IMR-90 (cell line): ENCODE data around the gene GOLIM4. TPM values are rescaled to one million over a fixed set of nuclear protein-coding genes. Genes with fewer than 3 reads are reported as not detected.

Source experiments
- ATAC-seq: fragments of 200-7000 bp; cut with Tn5 transposase; 2 replicates; pipeline ENCODE4 v1.9.1; 2020; ENCODE audit warnings: low read depth, mild to moderate bottlenecking, moderate library complexity
- BruUV-seq: library from RNA; stranded (reverse); fragments of 400-500 nt; replicated peaks from 2 replicates; lab custom pipeline; 2021; lab: Mats Ljungman, UMichigan
- CTCF ChIA-PET: fragments of 300-600 bp; formaldehyde crosslinking; extraction: SDS; loops from one replicate; lab custom pipeline; 2021; ENCODE audit warnings: antibody characterized with exemption; lab: Yijun Ruan, JAX
- POLR2A ChIA-PET: fragments of 300-600 bp; sonication (Branson Sonifier 250); formaldehyde crosslinking; loops from one replicate; lab custom pipeline; 2022; ENCODE audit warnings: antibody characterized with exemption; ENCODE audit not compliant: unreplicated experiment; lab: Charles Lee
- DNase-seq: peaks from one replicate; pipeline ENCODE4 v3.0.0; 2013
- H2AFZ ChIP-seq: replicated peaks from 2 replicates; pipeline ENCODE3; 2013; ENCODE audit warnings: low read length, mild to moderate bottlenecking; ENCODE audit not compliant: poor library complexity
- H2AK5ac ChIP-seq: 2 replicates; pipeline ENCODE4 v1.6.1; 2013; ENCODE audit warnings: low read depth, low read length, inconsistent platforms
- H2AK9ac ChIP-seq: replicated peaks from 2 replicates; pipeline ENCODE3; 2013; ENCODE audit warnings: mild to moderate bottlenecking, low read depth, low read length, moderate library complexity; ENCODE audit not compliant: poor library complexity
- H2BK120ac ChIP-seq: 2 replicates; pipeline ENCODE4 v1.6.1; 2013; ENCODE audit warnings: low read depth, low read length, inconsistent platforms
- H2BK15ac ChIP-seq: 3 replicates; pipeline ENCODE4 v1.6.1; 2013; ENCODE audit warnings: low read depth, low read length, inconsistent platforms
- H2BK20ac ChIP-seq: 2 replicates; pipeline ENCODE4 v1.6.1; 2013; ENCODE audit warnings: low read depth, mild to moderate bottlenecking, inconsistent platforms, low read length, moderate library complexity
- H2BK5ac ChIP-seq: 2 replicates; pipeline ENCODE4 v1.6.1; 2013; ENCODE audit warnings: mild to moderate bottlenecking, low read depth, low read length, inconsistent platforms; ENCODE audit not compliant: poor library complexity, severe bottlenecking
- H3K14ac ChIP-seq: replicated peaks from 2 replicates; pipeline ENCODE4 v1.6.1; 2013; ENCODE audit warnings: low read depth, low read length, inconsistent platforms
- H3K18ac ChIP-seq: 2 replicates; pipeline ENCODE4 v1.6.1; 2013; ENCODE audit warnings: low read depth, low read length, control low read depth
- H3K23ac ChIP-seq: 2 replicates; pipeline ENCODE4 v1.6.1; 2013; ENCODE audit warnings: low read depth, low read length, inconsistent platforms
- H3K27ac ChIP-seq: 2 replicates; pipeline ENCODE4 v1.5.1; 2013; ENCODE audit warnings: mild to moderate bottlenecking, control low read depth, low read length; ENCODE audit not compliant: insufficient read depth
- H3K27me3 ChIP-seq: 2 replicates; pipeline ENCODE4 v1.6.1; 2013; ENCODE audit warnings: low read length; ENCODE audit not compliant: control insufficient read depth, insufficient read depth
- H3K36me3 ChIP-seq: 2 replicates; pipeline ENCODE4 v1.6.1; 2013; ENCODE audit warnings: low read length, mixed read lengths; ENCODE audit not compliant: control insufficient read depth, insufficient read depth
- H3K4ac ChIP-seq: 2 replicates; pipeline ENCODE4 v1.6.1; 2013; ENCODE audit warnings: low read depth, low read length, inconsistent platforms
- H3K4me1 ChIP-seq: 2 replicates; pipeline ENCODE4 v1.6.1; 2013; ENCODE audit warnings: low read length, mixed read lengths; ENCODE audit not compliant: control insufficient read depth, insufficient read depth
- H3K4me2 ChIP-seq: 2 replicates; pipeline ENCODE4 v1.6.1; 2013; ENCODE audit warnings: low read depth, mild to moderate bottlenecking, control low read depth, low read length, moderate library complexity
- H3K4me3 ChIP-seq: 2 replicates; pipeline ENCODE4 v1.5.1; 2013; ENCODE audit warnings: low read depth, mild to moderate bottlenecking, control low read depth, low read length, moderate library complexity; ENCODE audit not compliant: insufficient read depth
- H3K56ac ChIP-seq: 2 replicates; pipeline ENCODE4 v1.6.1; 2013; ENCODE audit warnings: low read length, inconsistent platforms; ENCODE audit not compliant: insufficient read depth; ENCODE audit errors: extremely low read depth
- H3K79me1 ChIP-seq, 2 experiments: 2 replicates each; pipeline ENCODE4 v1.6.1; 2013; ENCODE audit warnings: low read length in 2 of 2, inconsistent platforms in 1 of 2, low read depth in 1 of 2
- H3K9ac ChIP-seq: 2 replicates; pipeline ENCODE4 v1.6.1; 2013; ENCODE audit warnings: low read depth, low read length, control low read depth
- H3K9me1 ChIP-seq: 2 replicates; pipeline ENCODE4 v1.6.1; 2013; ENCODE audit warnings: low read length, inconsistent platforms; ENCODE audit not compliant: insufficient read depth
- H3K9me3 ChIP-seq: 2 replicates; pipeline ENCODE4 v1.6.1; 2013; ENCODE audit warnings: low read length; ENCODE audit not compliant: control insufficient read depth, insufficient read depth
- H4K20me1 ChIP-seq: 2 replicates; pipeline ENCODE4 v1.6.1; 2013; ENCODE audit warnings: low read length, inconsistent platforms; ENCODE audit not compliant: insufficient read depth
- H4K5ac ChIP-seq: 2 replicates; pipeline ENCODE4 v1.6.1; 2013; ENCODE audit warnings: mild to moderate bottlenecking, low read depth, low read length, control low read depth
- H4K8ac ChIP-seq, 2 experiments: 2 replicates each; pipeline ENCODE4 v1.6.1; 2013; ENCODE audit warnings: low read depth in 2 of 2, low read length in 2 of 2, control low read depth in 1 of 2, inconsistent platforms in 1 of 2
- H4K91ac ChIP-seq: 2 replicates; pipeline ENCODE4 v1.6.1; 2013; ENCODE audit warnings: low read depth, low read length, inconsistent platforms; ENCODE audit not compliant: insufficient read depth
- BHLHE40 ChIP-seq: fragments of 150-350 bp; IDR thresholded peaks from 2 replicates; pipeline ENCODE4 v1.6.1; 2016; ENCODE audit warnings: mild to moderate bottlenecking, low read depth, low read length
- CHD1 ChIP-seq: IDR thresholded peaks from 2 replicates; pipeline ENCODE4 v1.6.1; 2012; ENCODE audit warnings: low read depth, low read length, improper control_type of control experiment
- CTCF ChIP-seq: conservative IDR thresholded peaks from 2 replicates; pipeline ENCODE4 v1.5.1; 2012; ENCODE audit warnings: mild to moderate bottlenecking, low read depth, low read length, improper control_type of control experiment
- MAFK ChIP-seq: IDR thresholded peaks from 2 replicates; pipeline ENCODE4 v1.6.1; 2012; ENCODE audit warnings: low read depth, low read length, improper control_type of control experiment
- MAZ ChIP-seq: IDR thresholded peaks from 2 replicates; pipeline ENCODE4 v1.6.1; 2012; ENCODE audit warnings: low read depth, mild to moderate bottlenecking, low read length, improper control_type of control experiment, moderate library complexity, borderline replicate concordance
- MXI1 ChIP-seq: IDR thresholded peaks from 2 replicates; pipeline ENCODE4 v1.6.1; 2012; ENCODE audit warnings: low read depth, mild to moderate bottlenecking, low read length, moderate library complexity, borderline replicate concordance
- NFE2L2 ChIP-seq: fragments of 150-350 bp; IDR thresholded peaks from 2 replicates; pipeline ENCODE4 v1.6.1; 2016; ENCODE audit warnings: low read depth, mild to moderate bottlenecking, low read length
- POLR2A ChIP-seq: IDR thresholded peaks from 2 replicates; pipeline ENCODE4 v1.6.1; 2012; ENCODE audit warnings: mild to moderate bottlenecking, low read depth, low read length
- RAD21 ChIP-seq: IDR thresholded peaks from 2 replicates; pipeline ENCODE4 v1.6.1; 2012; ENCODE audit warnings: low read length, improper control_type of control experiment
- RCOR1 ChIP-seq: IDR thresholded peaks from 2 replicates; pipeline ENCODE4 v1.6.1; 2012; ENCODE audit warnings: mild to moderate bottlenecking, low read length, improper control_type of control experiment; ENCODE audit not compliant: insufficient replicate concordance
- SMC3 ChIP-seq: fragments of 150-350 bp; IDR thresholded peaks from 2 replicates; pipeline ENCODE4 v1.6.1; 2016; ENCODE audit warnings: low read depth, mild to moderate bottlenecking, antibody characterized with exemption, low read length, moderate library complexity
- USF2 ChIP-seq: fragments of 150-350 bp; IDR thresholded peaks from 2 replicates; pipeline ENCODE4 v1.6.1; 2017; ENCODE audit warnings: mild to moderate bottlenecking, antibody characterized with exemption, low read length, low read depth
- WGBS, 2 experiments: methylation state at CpG; one replicate each; pipeline versions ENCODE4 v1.1.5 to v1.1.7; 2013; ENCODE audit warnings: missing lambda C conversion rate in 2 of 2; ENCODE audit not compliant: insufficient read length in 1 of 2; ENCODE audit errors: extremely low coverage in 2 of 2; 5-methylcytosine and 5-hydroxymethylcytosine counted together
- dilution Hi-C: fragments of 300-500 bp; cut with HindIII; formaldehyde crosslinking; loops from one replicate; pipeline ENCODE4 v1.14.3; 2018; ENCODE audit warnings: low sequenced_read_pairs; ENCODE audit not compliant: unreplicated experiment
- in situ Hi-C: fragments of 300-500 bp; cut with MboI; formaldehyde crosslinking; loops from 3 replicates; pipeline ENCODE4 v1.14.3; 2019; ENCODE audit warnings: low sequenced_read_pairs, inconsistent platforms, mixed read lengths
- intact Hi-C: fragments of 100-400 bp; cut with micrococcal nuclease; formaldehyde crosslinking; loops from 2 replicates; pipeline ENCODE4 v1.10.0; 2022
- polyA plus RNA-seq, 3 experiments: library from polyadenylated mRNA; depleted of rRNA; stranded (reverse); fragments of >200 nt; gene quantifications; 2 replicates each; pipeline ENCODE4 v1.2.3, GENCODE V29; 2012; ENCODE audit warnings: low replicate concordance in 1 of 3
- total RNA-seq: library from RNA; depleted of rRNA; stranded (reverse); fragments of >200 nt; gene quantifications from 2 replicates; pipeline ENCODE4 v1.2.3, GENCODE V29; 2012
- TF ChIP-seq, protein P1 (sequence below): fragments of 150-350 bp; IDR thresholded peaks from 2 replicates; pipeline ENCODE4 v1.6.1; 2016; ENCODE audit warnings: low read depth, mild to moderate bottlenecking, low read length, moderate library complexity, borderline replicate concordance

Gene GOLIM4
- total and polyA plus RNA-seq, 2 of the 4 experiments (the other 2 are of a cell fraction) = 44.6 to 71.2 TPM

DNA sequence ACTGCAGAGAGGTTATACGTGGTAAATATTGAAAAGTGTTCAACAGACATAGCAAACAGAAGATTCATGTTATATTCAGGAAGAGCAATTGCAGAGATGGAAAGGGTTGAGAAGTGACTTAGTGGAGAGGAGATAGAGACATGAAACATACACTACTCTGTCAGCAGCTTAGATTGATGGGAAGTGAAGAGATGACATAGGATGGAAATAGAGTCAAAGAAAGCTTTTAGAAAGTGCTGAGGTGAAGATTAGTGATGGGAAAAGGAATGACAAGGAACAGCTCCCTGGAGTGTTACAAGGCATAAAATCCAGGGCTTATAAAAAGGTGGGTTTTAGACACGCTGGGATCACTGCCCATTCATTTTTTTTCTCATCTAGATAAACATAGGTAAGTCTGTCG lies 17.2 kb upstream of the GOLIM4 start:
- H3K79me1 ChIP-seq = no peaks in the 10 kb centered on the region
- WGBS, 2 experiments = no CpG with 5 or more reads among the region's 3 CpGs
- H3K4me2 ChIP-seq = no peak overlapping the region
- H3K27me3 ChIP-seq = no peaks in the 10 kb centered on the region
- BruUV-seq = no TSS peak
- TF ChIP-seq CTCF (no peak), POLR2A (no peak), USF2 (no peak), MXI1 (no peak), CHD1 (no peak), BHLHE40 (no peak), RAD21 (no peak), MAFK (no peak), MAZ (no peak), SMC3 (no peak), RCOR1 (no peak), NFE2L2 (no peak)
- TF ChIP-seq, protein P1, sequence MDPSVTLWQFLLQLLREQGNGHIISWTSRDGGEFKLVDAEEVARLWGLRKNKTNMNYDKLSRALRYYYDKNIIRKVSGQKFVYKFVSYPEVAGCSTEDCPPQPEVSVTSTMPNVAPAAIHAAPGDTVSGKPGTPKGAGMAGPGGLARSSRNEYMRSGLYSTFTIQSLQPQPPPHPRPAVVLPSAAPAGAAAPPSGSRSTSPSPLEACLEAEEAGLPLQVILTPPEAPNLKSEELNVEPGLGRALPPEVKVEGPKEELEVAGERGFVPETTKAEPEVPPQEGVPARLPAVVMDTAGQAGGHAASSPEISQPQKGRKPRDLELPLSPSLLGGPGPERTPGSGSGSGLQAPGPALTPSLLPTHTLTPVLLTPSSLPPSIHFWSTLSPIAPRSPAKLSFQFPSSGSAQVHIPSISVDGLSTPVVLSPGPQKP = no peak
- intact Hi-C loops = no loop called here
- no peak overlapping the region for H2AFZ ChIP-seq
- H4K8ac ChIP-seq = no peak overlapping the region
- no peaks in the 10 kb centered on the region for H3K36me3 ChIP-seq
- H3K14ac ChIP-seq = no peak overlapping the region
- no peak overlapping the region for H2BK20ac ChIP-seq
- no peak overlapping the region for H3K27ac ChIP-seq
- H3K4me3 ChIP-seq = no peak overlapping the region
- H2BK5ac ChIP-seq = no peak overlapping the region
- H3K23ac ChIP-seq = no peak overlapping the region
- in situ Hi-C loops = loop anchor here (5.0 kb wide), 1 partner anchor 39 kb away; no protein-coding TSS in a partner anchor
- no peak overlapping the region for H3K9ac ChIP-seq
- peaks cover 4% of the 10 kb centered on the region for H3K4me1 ChIP-seq
- H3K9me1 ChIP-seq = no peaks in the 10 kb centered on the region
- no peak for ATAC-seq
- H3K18ac ChIP-seq = no peak overlapping the region
- no peak overlapping the region for H3K56ac ChIP-seq
- no peak overlapping the region for H4K5ac ChIP-seq
- H4K91ac ChIP-seq = no peak overlapping the region
- H2BK120ac ChIP-seq = no peak overlapping the region
- ChIA-PET POLR2A (no interaction called here), CTCF (interaction anchor here (0.7 kb wide), 1 partner anchor 26 kb away, joined by 4 read pairs; no protein-coding TSS in a partner anchor)
- no peak overlapping the region for H2BK15ac ChIP-seq
- no peaks in the 10 kb centered on the region for H4K20me1 ChIP-seq
- H3K4ac ChIP-seq = no peak overlapping the region
- no peaks in the 10 kb centered on the region for H3K9me3 ChIP-seq
- dilution Hi-C loops = no loop called here
- H2AK5ac ChIP-seq = no peak overlapping the region
- H2AK9ac ChIP-seq = no peak overlapping the region
- no peak for DNase-seq
